GM21367 (cell line): ENCODE measurements around the gene DEFB114.
"Not testable (repeated sequence)": the region's sequence is repeated elsewhere in the genome, so short reads cannot be mapped to it uniquely, and the experiment has no call there.

Source experiments
- ATAC-seq: cut with Tn5 transposase; IDR thresholded peaks from one replicate; pipeline ENCODE4 v1.9.1; 2021; ENCODE audit not compliant: unreplicated experiment

DEFB114 gene, protein sequence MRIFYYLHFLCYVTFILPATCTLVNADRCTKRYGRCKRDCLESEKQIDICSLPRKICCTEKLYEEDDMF

DNA sequence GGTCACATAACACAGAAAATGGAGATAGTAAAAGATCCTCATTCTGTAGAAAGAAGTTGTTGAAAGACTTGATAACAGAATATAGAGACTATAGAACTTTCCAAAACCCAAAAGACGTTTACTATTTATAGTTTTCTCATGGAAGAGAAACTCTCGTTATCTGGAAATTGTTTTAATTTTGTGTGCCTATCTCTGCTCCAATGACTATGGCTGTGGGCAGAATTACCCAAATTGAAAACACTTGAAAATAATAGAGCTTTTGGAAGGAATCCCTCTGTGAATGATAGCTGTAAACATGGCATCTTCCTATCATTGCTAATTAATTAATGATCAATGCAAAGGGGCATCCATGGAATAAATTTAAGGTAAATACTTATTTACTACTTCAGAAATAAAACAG is at the start of gene DEFB114:
Gene DEFB114, minus strand, starts transcription at position 101 of the 400 bp plus-strand sequence. Its CDS starts 59 bp downstream, at position 42.
- ATAC-seq: no peak

DNA sequence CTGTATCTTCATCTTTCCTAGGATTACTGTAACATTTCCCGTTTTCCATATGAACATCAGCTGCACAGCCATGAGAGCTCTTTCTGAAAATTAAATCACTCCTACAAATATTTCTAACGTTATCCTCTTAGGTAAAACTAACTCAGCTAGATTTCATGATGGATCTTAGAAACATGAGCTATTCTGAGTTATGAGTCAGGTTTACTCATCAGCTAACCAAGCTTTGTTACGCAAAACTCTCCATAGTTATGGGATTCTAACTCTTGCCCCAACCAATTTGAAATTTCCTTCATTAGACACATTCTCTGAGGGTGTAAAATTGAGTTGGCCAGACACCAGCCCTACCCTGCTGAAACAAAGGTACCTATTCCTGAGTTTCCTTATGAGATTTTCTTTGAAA is 43.9 kb upstream of the DEFB114 start:
- ATAC-seq: no peak

DNA sequence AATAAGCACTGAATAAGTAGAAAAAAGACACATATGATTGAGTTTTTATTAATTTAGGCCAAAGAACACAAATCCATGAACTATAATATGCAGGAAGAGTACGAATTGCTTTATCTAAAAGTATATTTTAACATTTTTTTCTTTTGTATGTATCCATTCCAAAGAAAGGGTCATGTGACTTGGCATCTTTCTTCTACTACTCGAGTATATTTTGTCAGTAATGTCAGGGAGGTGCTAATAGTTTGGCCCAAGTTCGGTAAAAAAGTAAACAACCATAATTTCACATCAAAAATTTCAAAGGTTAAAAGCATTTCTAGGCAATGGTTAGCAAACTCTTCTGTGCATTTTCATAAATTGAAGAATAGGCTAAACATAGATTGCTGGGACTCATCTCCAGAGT is 39.2 kb upstream of the DEFB114 start:
- ATAC-seq: no peak

GRCh38 chr6:49995278-49995677 is 31.3 kb upstream of the DEFB114 start:
- no peak for ATAC-seq

GRCh38 chr6:49988900-49989299 is 24.9 kb upstream of the DEFB114 start:
- ATAC-seq: no peak

DNA sequence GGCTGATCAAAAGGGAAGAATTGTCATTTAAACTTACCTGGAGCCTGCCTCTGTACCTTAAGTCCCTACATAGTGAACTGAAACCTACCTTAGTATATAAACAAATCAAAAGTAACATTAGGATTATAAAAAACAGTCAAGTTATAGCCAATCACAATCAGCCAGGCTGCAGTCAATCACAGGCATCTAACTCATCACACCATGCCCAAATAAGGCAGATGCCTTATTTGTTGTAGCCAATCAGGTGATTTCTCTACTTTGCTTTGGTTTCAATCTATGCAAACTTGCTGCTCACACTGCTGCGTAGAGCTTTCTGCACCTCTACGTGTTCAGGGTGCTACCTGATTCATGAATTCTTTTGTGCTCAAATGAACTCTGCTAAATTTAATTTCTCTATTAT is 23.8 kb upstream of the DEFB114 start:
- ATAC-seq: no peak

- ATAC-seq: no peak
These were observed 22.6 kb upstream of the DEFB114 start for GRCh38 chr6:49986551-49986950.

DNA sequence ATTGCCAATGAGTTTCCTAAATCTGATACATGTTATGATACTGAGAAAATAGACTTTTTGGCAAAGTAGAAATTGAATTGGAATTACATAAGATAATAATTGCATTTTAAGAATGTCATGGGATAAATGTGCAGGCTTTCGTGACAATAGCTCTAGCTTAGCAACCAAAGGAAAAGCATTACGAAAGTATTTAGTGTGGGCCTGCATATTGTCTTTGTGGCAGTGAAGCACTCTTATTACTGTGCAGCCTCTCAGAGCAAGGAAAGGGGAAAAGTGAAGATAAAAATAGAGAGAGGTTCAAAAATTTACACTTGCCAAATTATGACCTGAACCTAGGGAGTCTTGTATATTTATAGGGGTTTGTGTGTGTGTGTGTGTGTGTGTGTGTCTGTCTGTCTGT is 18.1 kb upstream of the DEFB114 start:
- ATAC-seq: no peak

- no peak for ATAC-seq
These were observed 16.9 kb upstream of the DEFB114 start for GRCh38 chr6:49980898-49981297.

GRCh38 chr6:49979584-49979983 is 15.6 kb upstream of the DEFB114 start:
- ATAC-seq: no peak

- peak; percentile 44 for ATAC-seq
These were observed 14.6 kb upstream of the DEFB114 start for GRCh38 chr6:49978332-49979226.

DNA sequence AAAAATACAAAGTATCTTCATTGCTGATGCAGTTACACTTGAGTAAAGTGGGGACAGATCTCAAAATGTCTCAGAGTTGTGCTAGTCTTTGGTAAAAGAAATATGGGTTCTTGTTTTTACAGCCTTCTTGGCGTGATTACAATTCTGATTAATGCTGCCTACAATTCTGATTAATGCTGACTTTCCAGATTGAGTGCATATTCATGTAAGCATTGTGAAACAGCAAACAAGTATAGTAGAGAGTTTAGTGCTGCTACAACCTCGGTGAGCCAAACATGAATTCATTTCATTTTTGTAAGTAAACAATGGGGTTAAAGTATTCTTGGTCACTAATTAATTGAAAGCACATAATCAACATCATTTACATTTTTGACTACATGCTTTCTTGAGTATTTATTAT is 5.6 kb upstream of the DEFB114 start, which contains the start of gene DEFB113:
Gene DEFB113, minus strand, starts transcription at position 21 of the 400 bp plus-strand sequence. Its CDS starts 0 bp downstream, at position 21.
- ATAC-seq: no peak

DNA sequence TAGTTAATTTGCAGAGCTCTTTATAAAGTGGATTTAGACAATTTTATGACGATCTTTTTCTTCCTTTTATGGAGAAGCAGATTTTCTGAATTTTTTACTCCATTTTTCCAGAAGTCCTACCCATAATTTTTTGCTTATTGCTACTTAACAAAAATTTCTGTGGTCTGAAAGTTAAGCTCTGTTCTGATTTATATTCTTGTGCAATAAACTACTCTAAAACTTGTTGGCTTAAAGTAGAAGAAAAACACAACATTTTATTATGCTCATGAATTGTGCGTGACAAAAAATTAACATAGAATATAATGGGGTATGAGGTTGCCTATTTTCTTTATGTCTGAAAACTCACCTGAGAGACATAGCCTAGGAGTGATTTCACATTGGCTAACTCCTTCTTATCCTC is 2.9 kb upstream of the DEFB114 start:
- ATAC-seq: no peak

DNA sequence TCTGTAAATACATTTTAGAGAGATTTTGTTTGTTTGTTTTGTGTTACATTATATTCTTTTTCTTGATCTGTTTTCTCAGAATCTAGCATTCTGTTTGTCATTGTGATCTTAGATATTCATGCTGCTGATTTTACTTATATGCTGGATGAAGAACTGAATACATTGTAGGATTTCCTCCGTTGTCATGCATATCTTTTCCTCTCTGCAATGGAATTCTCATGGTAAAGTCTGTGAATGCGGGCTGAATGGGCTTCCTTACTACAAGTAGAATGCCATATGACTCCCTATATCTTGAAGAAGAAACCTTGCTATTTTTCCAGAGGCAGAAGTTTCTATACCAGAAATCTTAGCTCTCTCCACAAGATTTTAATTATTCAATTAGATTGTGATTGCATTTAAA is 2.4 kb upstream of the DEFB114 start:
- ATAC-seq: no peak

GRCh38 chr6:49958180-49958579 is 5.8 kb downstream of the DEFB114 start:
- ATAC-seq: no peak

- no peak for ATAC-seq
These were observed 8.1 kb downstream of the DEFB114 start for GRCh38 chr6:49955847-49956246.

DNA sequence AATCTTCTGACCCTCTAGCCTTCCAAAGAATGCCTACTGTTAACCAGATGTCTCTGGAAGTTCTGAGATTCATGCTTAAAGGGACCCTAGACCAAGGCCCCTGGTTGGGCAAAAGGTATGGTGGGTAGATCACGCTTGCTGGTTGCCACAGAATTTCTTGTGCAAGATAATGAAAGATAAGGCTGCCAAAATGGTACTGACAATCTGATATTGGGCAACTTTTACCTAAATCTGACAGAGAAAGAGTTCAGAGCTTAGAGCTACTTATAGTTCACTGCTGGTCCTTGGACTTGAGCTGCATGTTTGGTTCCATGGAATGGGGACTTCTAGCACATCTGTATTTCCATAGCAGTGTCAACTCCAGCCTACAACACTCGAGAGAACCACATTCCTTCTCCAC is 12.0 kb downstream of the DEFB114 start:
- ATAC-seq: no peak

DNA sequence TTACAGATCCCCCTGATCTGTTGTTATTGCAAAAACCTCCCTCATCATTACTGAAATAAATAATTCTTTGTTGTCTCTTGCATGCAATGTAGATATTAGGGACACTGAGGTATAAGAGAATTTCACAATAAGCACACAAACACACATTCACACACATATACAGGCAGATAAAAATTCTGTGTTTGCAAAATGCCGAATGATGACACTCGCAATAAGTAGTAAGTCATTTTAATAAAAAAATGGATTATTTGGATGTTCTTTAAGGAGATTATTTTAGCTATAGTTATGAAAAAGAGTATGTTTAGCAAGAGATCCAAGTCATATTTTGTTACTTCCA is 13.6 kb downstream of the DEFB114 start:
- ATAC-seq: no peak

DNA sequence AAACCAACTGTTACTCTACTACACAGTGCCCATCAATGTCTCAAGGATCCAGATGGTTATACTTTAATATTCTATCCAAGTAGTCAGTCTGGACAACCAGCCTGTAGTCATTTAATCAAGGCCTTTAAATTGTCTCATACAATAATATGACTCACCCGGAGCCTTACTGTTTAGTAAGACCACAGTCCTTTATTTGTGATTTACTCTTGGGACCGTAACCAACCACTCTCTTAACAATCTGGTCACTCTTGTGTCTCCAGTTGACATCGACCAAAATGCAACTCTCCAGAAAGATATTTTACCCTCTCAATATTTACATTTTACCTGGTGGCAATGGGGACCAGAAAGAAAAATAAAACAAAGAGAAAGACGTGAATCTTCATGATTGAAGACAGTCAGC is 14.9 kb downstream of the DEFB114 start:
- ATAC-seq: no peak

GRCh38 chr6:49946835-49947234 is 17.1 kb downstream of the DEFB114 start:
- ATAC-seq: no peak

DNA sequence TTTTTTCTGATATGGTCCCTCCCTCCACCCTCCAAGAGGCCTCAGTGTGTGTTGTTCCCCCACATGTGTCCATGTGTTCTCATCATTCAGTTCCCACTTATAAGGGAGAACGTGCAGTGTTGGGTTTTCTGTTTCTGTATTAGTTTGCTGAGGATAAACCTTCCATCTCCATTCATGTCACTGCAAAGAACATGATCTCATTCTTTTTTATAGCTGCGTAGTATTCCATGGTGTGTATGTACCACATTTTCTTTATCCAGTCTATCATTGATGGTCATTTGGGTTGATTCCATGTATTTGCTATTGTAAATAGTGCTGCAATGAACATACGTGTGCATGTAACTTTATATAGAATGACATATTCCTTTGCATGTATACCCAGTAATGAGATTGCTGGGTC is 19.9 kb downstream of the DEFB114 start:
- ATAC-seq: not testable (repeated sequence)

DNA sequence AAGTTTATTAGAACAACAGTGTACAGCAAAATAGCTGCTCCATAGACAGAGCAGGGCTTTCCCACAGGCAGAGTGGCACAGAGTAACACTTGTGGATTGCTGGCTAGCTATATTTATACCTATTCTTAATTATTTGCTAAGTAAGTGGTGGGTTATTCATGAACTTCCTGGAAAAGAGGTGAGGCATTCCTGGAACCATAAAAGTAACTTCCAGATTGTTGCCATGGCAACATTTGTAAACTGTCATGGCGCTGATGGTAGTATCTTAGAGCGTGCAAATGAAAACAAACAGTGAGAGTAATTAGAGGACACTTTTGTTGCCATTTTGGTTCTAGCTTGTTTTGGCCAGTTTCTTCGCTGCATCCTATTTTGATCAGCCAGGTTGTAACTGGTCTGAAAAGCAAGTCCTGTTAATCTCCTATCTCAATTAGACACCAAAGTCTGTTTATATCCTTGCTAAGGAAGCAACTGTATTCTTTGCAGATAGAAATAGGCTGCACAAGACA is 23.9 kb downstream of the DEFB114 start:
- no peak for ATAC-seq

DNA sequence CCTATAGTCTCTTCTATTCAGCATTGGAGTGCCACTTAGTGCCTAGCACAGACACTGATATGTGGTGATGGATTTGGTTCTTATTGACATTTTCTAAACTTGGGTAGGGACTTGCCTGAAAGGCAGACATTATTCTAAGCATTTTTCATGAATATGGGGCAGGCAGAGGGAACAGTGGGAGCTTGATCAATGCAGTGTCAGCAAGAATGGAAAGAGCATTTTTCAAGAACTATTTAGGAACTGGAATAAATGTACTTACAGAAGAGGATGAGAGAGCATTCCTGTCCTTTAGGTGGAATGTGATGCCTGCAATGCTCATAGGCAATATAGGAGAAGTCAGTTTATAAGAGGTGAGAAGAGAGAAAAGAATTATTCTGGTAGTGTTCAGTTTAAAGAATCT is 26.2 kb downstream of the DEFB114 start:
- no peak for ATAC-seq
